PC-3 (cell line): ENCODE measurements around the gene PSG5. TPM values are rescaled to one million over a fixed set of nuclear protein-coding genes. Genes with fewer than 3 reads are reported as not detected.
A peak's percentile ranks its signal among the peaks of the same experiment; 100 is the strongest.
"Not testable (repeated sequence)": the region's sequence is repeated elsewhere in the genome, so short reads cannot be mapped to it uniquely, and the experiment has no call there.

ENCODE experiments used
- ATAC-seq: fragments of 200-7000 bp; cut with Tn5 transposase; 2 replicates; pipeline ENCODE4 v1.9.1; 2020; ENCODE audit warnings: mild to moderate bottlenecking, moderate library complexity
- BruUV-seq: library from RNA; stranded (reverse); fragments of 400-500 nt; replicated peaks from 2 replicates; lab custom pipeline; 2021; lab: Mats Ljungman, UMichigan
- CTCF ChIA-PET: fragments of 300-600 bp; sonication (Branson Sonifier 250); formaldehyde crosslinking; loops from one replicate; lab custom pipeline; 2022; ENCODE audit warnings: antibody characterized with exemption; lab: Charles Lee
- POLR2A ChIA-PET: fragments of 300-600 bp; sonication (Branson Sonifier 250); formaldehyde crosslinking; loops from one replicate; lab custom pipeline; 2022; ENCODE audit warnings: antibody characterized with exemption; ENCODE audit not compliant: unreplicated experiment; lab: Charles Lee
- DNase-seq: peaks from one replicate; pipeline ENCODE4 v3.0.0-alpha.2; 2015
- H2AFZ ChIP-seq: fragments of 300-600 bp; sonication (generic); 2 replicates; pipeline ENCODE4 v1.6.0; 2016; ENCODE audit warnings: antibody characterized with exemption, low read length
- H3F3A ChIP-seq: fragments of 300-600 bp; sonication (generic); one replicate; pipeline ENCODE4 v1.6.0; 2017; ENCODE audit warnings: antibody characterized with exemption, low read length, control low read depth, mild to moderate bottlenecking; ENCODE audit not compliant: unreplicated experiment
- H3K27ac ChIP-seq: fragments of 300-600 bp; sonication (generic); 2 replicates; pipeline ENCODE4 v1.5.1; 2016; ENCODE audit warnings: mild to moderate bottlenecking, low read length
- H3K27me3 ChIP-seq: fragments of 300-600 bp; sonication (generic); 2 replicates; pipeline ENCODE4 v1.6.1; 2016; ENCODE audit warnings: low read length, mixed read lengths
- H3K36me3 ChIP-seq: fragments of 300-600 bp; sonication (generic); 2 replicates; pipeline ENCODE4 v1.6.1; 2016; ENCODE audit warnings: low read depth, mixed run types, low read length, mixed read lengths
- H3K4me1 ChIP-seq: fragments of 300-600 bp; sonication (generic); 2 replicates; pipeline ENCODE4 v1.5.1; 2016; ENCODE audit warnings: low read length; ENCODE audit not compliant: insufficient read depth
- H3K4me2 ChIP-seq: fragments of 300-600 bp; sonication (generic); 2 replicates; pipeline ENCODE4 v1.6.0; 2016; ENCODE audit warnings: low read length
- H3K4me3 ChIP-seq: fragments of 300-600 bp; sonication (generic); 2 replicates; pipeline ENCODE4 v1.5.1; 2016; ENCODE audit warnings: mild to moderate bottlenecking, low read length, mixed read lengths
- H3K79me2 ChIP-seq: fragments of 300-600 bp; sonication (generic); 2 replicates; pipeline ENCODE4 v1.6.1; 2017; ENCODE audit warnings: low read length, mixed read lengths
- H3K9ac ChIP-seq: fragments of 300-600 bp; sonication (generic); 2 replicates; pipeline ENCODE4 v1.6.0; 2016; ENCODE audit warnings: mild to moderate bottlenecking, low read length
- H3K9me2 ChIP-seq: fragments of 300-600 bp; sonication (generic); replicated peaks from 2 replicates; pipeline ENCODE4 v1.6.1; 2016; ENCODE audit warnings: mixed run types, low read length, mixed read lengths
- H3K9me3 ChIP-seq: fragments of 300-600 bp; sonication (generic); 2 replicates; pipeline ENCODE4 v1.6.1; 2016; ENCODE audit warnings: low read length, mixed read lengths
- H4K20me1 ChIP-seq: fragments of 300-600 bp; sonication (generic); 2 replicates; pipeline ENCODE4 v1.6.1; 2016; ENCODE audit warnings: low read length, mixed read lengths
- EZH2 ChIP-seq: fragments of 300-600 bp; sonication (generic); IDR thresholded peaks from one replicate; pipeline ENCODE4 v1.6.1; 2017; ENCODE audit warnings: antibody characterized with exemption, mild to moderate bottlenecking, low read length; ENCODE audit not compliant: unreplicated experiment
- EZH2phosphoT487 ChIP-seq: fragments of 300-600 bp; sonication (generic); IDR thresholded peaks from 2 replicates; pipeline ENCODE4 v1.6.1; 2018; ENCODE audit warnings: mild to moderate bottlenecking, antibody characterized with exemption, low read length, borderline replicate concordance
- intact Hi-C: fragments of 100-400 bp; cut with micrococcal nuclease; formaldehyde crosslinking; loops from 2 replicates; pipeline ENCODE4 v1.9.0; 2023
- total RNA-seq: library from RNA; depleted of rRNA; stranded (reverse); fragments of >200 nt; gene quantifications from 2 replicates; pipeline ENCODE4 v1.2.3, GENCODE V29; 2014
- TF ChIP-seq, protein P1 (sequence below): fragments of 300-600 bp; sonication (generic); conservative IDR thresholded peaks from 2 replicates; pipeline ENCODE4 v1.5.1; 2017; ENCODE audit warnings: antibody characterized with exemption, low read depth, mild to moderate bottlenecking, low read length

The PSG5 gene
- total RNA-seq, 1 experiment from 2014 or later = not detected

GRCh38 chr19:43207991-43208390 lies 21.7 kb upstream of the PSG5 start:
- intact Hi-C loops = loop anchor here (10.0 kb wide), 1 partner anchor 107 kb away; no protein-coding TSS in a partner anchor
- H3K4me2 ChIP-seq = no peak overlapping the region
- BruUV-seq = no TSS peak
- ChIA-PET POLR2A (no interaction called here), CTCF (no interaction called here)
- no peak overlapping the region for H3K4me3 ChIP-seq
- no peaks in the 10 kb centered on the region for H3K9me3 ChIP-seq
- no peak overlapping the region for H3K9ac ChIP-seq
- H3K4me1 ChIP-seq = no peaks in the 10 kb centered on the region
- DNase-seq (no peak), ATAC-seq (no peak)
- H3K36me3 ChIP-seq = no peaks in the 10 kb centered on the region
- TF ChIP-seq, protein P1, sequence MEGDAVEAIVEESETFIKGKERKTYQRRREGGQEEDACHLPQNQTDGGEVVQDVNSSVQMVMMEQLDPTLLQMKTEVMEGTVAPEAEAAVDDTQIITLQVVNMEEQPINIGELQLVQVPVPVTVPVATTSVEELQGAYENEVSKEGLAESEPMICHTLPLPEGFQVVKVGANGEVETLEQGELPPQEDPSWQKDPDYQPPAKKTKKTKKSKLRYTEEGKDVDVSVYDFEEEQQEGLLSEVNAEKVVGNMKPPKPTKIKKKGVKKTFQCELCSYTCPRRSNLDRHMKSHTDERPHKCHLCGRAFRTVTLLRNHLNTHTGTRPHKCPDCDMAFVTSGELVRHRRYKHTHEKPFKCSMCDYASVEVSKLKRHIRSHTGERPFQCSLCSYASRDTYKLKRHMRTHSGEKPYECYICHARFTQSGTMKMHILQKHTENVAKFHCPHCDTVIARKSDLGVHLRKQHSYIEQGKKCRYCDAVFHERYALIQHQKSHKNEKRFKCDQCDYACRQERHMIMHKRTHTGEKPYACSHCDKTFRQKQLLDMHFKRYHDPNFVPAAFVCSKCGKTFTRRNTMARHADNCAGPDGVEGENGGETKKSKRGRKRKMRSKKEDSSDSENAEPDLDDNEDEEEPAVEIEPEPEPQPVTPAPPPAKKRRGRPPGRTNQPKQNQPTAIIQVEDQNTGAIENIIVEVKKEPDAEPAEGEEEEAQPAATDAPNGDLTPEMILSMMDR = no peak
- TF ChIP-seq EZH2phosphoT487 (no peak), EZH2 (no peak)
- no peaks in the 10 kb centered on the region for H3K27me3 ChIP-seq
- H4K20me1 ChIP-seq = no peaks in the 10 kb centered on the region
- H2AFZ ChIP-seq = no peak overlapping the region
- no peak overlapping the region for H3K27ac ChIP-seq
- no peaks in the 10 kb centered on the region for H3F3A ChIP-seq
- H3K9me2 ChIP-seq = no peaks in the 10 kb centered on the region
- no peaks in the 10 kb centered on the region for H3K79me2 ChIP-seq

- BruUV-seq, H3K36me3 ChIP-seq, H3K4me2 ChIP-seq, POLR2A ChIA-PET, CTCF ChIA-PET, ATAC-seq, H3K4me3 ChIP-seq, H3K9ac ChIP-seq, H3F3A ChIP-seq, H3K27ac ChIP-seq, H2AFZ ChIP-seq, H3K9me2 ChIP-seq, H3K27me3 ChIP-seq, H3K4me1 ChIP-seq, H3K9me3 ChIP-seq, H3K79me2 ChIP-seq, H4K20me1 ChIP-seq, DNase-seq: not testable (repeated sequence)
- intact Hi-C loops = loop anchor here (10.0 kb wide), 1 partner anchor 108 kb away; no protein-coding TSS in a partner anchor
- TF ChIP-seq, protein P1 = peak; percentile 35; the same call in 1 of the 2 replicates
Measured at GRCh38 chr19:43207174-43207573, 20.8 kb upstream of the PSG5 start.

DNA sequence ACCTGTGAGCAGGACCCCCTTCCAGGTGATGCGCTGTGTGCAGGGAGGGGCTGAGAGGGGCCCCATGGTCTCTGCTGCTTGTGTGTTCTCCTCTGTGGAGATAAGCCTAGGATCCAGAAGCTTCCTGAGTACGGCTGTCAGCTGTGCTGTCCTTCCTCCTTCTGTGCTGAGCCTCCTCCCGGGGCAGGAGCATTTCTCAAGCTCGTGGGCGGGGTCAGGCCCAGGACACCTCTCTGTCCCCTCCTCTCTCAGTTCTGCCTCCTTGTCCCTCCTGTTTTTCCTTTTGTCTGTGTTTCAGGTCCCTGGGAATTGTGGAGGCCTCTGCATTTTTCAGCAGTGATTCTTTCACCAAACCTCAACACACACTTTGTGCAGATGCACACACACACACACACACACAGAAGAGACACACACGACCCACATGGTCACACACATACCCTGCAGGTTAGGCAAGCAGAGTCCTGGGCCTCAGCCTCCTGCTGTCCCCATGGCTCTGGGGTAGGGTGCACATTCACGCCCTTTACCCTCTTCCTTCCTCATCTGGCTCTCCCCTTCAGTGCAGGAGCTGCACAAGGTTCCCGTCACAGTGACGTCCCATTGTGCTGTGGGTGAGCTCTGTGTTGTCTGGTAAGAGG lies 19.3 kb upstream of the PSG5 start, which contains the start of gene PSG4:
PSG4 (minus strand) TSS at position 168 of the 635 bp plus-strand sequence; CDS start at position 66, 102 bp downstream.
- CTCF ChIA-PET = interaction anchor here (0.6 kb wide), 1 partner anchor 18 kb away, joined by 4 read pairs; no protein-coding TSS in a partner anchor
- H4K20me1 ChIP-seq, H3K79me2 ChIP-seq, H3K4me2 ChIP-seq, H3K9me3 ChIP-seq, H3K36me3 ChIP-seq, H3K9me2 ChIP-seq, BruUV-seq, ATAC-seq, DNase-seq, H2AFZ ChIP-seq, POLR2A ChIA-PET, H3K4me3 ChIP-seq, H3F3A ChIP-seq, H3K9ac ChIP-seq, H3K27ac ChIP-seq, H3K27me3 ChIP-seq: not testable (repeated sequence)
- intact Hi-C loops = loop anchor here (10.0 kb wide), 1 partner anchor 109 kb away; no protein-coding TSS in a partner anchor
- H3K4me1 ChIP-seq = peaks cover 14% of the 10 kb centered on the region

- H3K9ac ChIP-seq, H3K9me2 ChIP-seq, H2AFZ ChIP-seq, DNase-seq, H4K20me1 ChIP-seq, ATAC-seq, POLR2A ChIA-PET, H3K4me3 ChIP-seq, BruUV-seq, H3K79me2 ChIP-seq, H3K27me3 ChIP-seq, CTCF ChIA-PET, H3K9me3 ChIP-seq, H3K36me3 ChIP-seq, H3K27ac ChIP-seq, H3F3A ChIP-seq, H3K4me2 ChIP-seq: not testable (repeated sequence)
- intact Hi-C loops = loop anchor here (10.0 kb wide), 1 partner anchor 111 kb away; no protein-coding TSS in a partner anchor
- peaks cover 14% of the 10 kb centered on the region for H3K4me1 ChIP-seq
Measured at GRCh38 chr19:43203611-43204010, 17.3 kb upstream of the PSG5 start.

- H3K36me3 ChIP-seq, H4K20me1 ChIP-seq, POLR2A ChIA-PET, H3K9ac ChIP-seq, H3K4me2 ChIP-seq, H3K27me3 ChIP-seq, H3K9me3 ChIP-seq, H3K4me3 ChIP-seq, H3K9me2 ChIP-seq, H2AFZ ChIP-seq, BruUV-seq, ATAC-seq, H3K79me2 ChIP-seq, CTCF ChIA-PET, H3F3A ChIP-seq: not testable (repeated sequence)
- intact Hi-C loops = loop anchor here (10.0 kb wide), 1 partner anchor 113 kb away; no protein-coding TSS in a partner anchor
- peak; percentile 4 for DNase-seq
- H3K4me1 ChIP-seq = peaks cover 14% of the 10 kb centered on the region
- H3K27ac ChIP-seq = peak overlapping the region; percentile 80
Measured at GRCh38 chr19:43201891-43202290, 15.6 kb upstream of the PSG5 start.
